Subcutaneous adipose tissue (tissue), 4 donors: Measurements from ENCODE around the gene PIAS4. TPM values are rescaled to one million over a fixed set of nuclear protein-coding genes. Genes with fewer than 3 reads are reported as not detected.

Source experiments
- total RNA-seq, 4 donors: library from RNA; depleted of rRNA; stranded (reverse); fragments of >200 nt; gene quantifications; one replicate each; pipeline ENCODE4 v1.1.0, GENCODE V29; 2016
- TF ChIP-seq, protein P1 (sequence below): fragments of 450-650 bp; IDR thresholded peaks from one replicate; pipeline ENCODE4 v1.5.1; 2016; ENCODE audit warnings: low read depth, mild to moderate bottlenecking, control low read depth, antibody characterized with exemption, moderate library complexity

The PIAS4 gene
- total RNA-seq, 4 donors from 2014 or later: 7.7 to 50.4 (median 16.1) TPM

GRCh38 chr19:4060621-4061177 is 53.2 kb downstream of the PIAS4 start:
- TF ChIP-seq, protein P1, sequence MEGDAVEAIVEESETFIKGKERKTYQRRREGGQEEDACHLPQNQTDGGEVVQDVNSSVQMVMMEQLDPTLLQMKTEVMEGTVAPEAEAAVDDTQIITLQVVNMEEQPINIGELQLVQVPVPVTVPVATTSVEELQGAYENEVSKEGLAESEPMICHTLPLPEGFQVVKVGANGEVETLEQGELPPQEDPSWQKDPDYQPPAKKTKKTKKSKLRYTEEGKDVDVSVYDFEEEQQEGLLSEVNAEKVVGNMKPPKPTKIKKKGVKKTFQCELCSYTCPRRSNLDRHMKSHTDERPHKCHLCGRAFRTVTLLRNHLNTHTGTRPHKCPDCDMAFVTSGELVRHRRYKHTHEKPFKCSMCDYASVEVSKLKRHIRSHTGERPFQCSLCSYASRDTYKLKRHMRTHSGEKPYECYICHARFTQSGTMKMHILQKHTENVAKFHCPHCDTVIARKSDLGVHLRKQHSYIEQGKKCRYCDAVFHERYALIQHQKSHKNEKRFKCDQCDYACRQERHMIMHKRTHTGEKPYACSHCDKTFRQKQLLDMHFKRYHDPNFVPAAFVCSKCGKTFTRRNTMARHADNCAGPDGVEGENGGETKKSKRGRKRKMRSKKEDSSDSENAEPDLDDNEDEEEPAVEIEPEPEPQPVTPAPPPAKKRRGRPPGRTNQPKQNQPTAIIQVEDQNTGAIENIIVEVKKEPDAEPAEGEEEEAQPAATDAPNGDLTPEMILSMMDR: no peak

- TF ChIP-seq, protein P1: no peak
These were observed 53.7 kb downstream of the PIAS4 start for GRCh38 chr19:4061178-4061682.

DNA sequence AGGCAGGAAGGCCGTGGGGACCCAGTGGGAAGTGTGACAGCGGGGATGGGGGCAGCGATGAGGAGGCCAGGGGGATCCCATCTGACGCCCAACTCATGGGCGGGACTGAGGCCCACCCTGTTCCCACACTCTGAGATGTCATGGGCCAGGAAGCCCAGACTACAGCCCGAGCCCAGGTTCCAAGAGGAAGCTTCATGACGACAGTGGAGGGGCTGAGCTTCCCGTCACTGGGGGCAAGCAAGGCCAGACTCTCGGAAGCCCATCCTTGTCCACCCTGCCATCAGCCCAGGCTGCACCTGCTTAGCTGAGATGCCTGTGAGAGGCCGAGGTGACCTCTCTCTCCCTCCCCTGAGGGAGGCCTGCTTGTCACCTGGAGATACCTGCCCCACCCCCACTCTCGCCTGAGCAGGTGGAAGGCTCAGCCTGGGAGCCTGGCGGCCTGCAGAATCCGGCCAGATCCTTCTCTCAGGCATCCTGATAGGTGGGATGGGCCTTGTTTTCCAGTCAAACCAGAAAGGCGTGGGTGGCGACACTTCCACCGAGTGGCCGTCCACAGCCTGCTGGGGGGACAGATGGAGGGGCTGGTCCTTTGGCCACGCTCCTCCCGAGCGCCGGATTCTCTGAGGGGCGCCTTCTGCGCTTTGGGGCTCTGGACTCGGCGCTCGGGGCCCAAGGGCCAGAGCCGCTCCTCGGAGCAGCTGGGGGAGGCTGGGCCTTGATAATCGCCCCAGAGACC is 54.3 kb downstream of the PIAS4 start:
- TF ChIP-seq, protein P1: no peak

GRCh38 chr19:4062419-4063368 is 55.2 kb downstream of the PIAS4 start:
- TF ChIP-seq, protein P1: no peak

DNA sequence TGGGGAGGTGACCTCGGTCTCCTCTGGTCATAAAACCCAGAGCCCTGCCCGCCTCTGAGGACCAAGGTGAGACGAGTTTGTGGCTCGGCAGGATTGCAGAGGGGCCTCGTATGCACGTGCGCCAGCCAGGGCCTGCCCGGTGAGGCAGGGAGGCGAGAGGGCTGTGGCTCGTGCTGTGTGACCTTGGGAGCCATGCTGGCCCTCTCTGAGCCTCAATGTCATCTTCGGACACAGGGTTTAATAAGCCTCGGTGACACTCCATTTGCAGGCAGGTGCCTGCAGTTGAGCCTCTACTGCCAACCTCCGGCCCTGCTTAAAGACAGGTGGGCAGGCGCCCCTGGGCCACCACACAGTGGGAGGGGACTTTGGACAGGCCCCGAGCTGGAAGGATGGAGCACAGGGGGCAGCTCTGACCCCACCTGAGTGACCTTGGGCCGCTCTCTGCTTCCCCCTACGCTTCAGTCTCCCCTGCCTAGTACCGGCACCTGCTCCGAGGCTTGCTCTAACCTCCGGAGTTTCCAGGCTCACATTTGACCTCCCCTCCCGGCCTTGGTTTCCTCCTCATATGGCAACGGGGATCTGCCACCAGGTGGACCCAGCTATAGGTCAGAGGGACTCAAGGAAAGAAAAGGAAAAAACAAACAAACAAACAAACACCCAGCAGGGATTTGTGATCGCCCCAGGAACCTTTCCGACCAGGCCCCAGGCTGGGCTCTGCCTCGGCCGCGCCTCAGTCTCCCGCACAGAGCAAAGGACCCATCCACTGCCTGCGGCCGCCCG is 56.0 kb downstream of the PIAS4 start:
- TF ChIP-seq, protein P1: no peak

DNA sequence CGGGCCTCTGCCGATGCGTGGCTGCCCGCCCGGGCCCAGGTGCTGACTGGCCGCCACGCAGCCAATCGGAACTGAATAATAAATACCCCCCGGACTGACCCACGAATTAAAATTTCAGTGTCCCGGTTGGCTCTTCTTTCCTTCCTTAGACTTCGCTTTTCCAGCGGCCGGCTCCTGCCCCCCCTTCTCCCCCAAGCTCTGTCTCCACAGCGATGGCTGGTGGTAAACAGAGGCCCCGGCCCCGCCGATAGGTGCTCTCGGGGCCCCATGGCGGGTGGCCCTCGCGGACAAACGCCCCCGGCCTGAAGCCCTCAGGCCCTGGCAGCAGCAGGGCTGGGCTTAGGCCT is 56.6 kb downstream of the PIAS4 start:
- TF ChIP-seq, protein P1: no peak
